Psoas muscle (tissue), 8 donors: ENCODE measurements around the gene RGCC. TPM values are rescaled to one million over a fixed set of nuclear protein-coding genes. Genes with fewer than 3 reads are reported as not detected.

Experiments used
- ATAC-seq, 4 donors: fragments of 200-7000 bp; cut with Tn5 transposase; one replicate each; pipeline ENCODE4 v1.9.1; 2020; ENCODE audit warnings: moderate library complexity in 3 of 4, mild to moderate bottlenecking in 2 of 4
- DNase-seq, 2 donors: peaks; one replicate each; pipeline ENCODE4 v3.0.0-alpha.2; 2020
- H3K27ac ChIP-seq: fragments of 200-600 bp; one replicate; pipeline ENCODE4 v1.8.0; 2022
- H3K27me3 ChIP-seq, 3 donors: fragments of 200-600 bp in 1 of 3; one replicate each; pipeline versions ENCODE4 v1.6.1 to v1.8.0; 2013 to 2022; ENCODE audit warnings: low read length in 2 of 3, mild to moderate bottlenecking in 2 of 3, moderate library complexity in 1 of 3; ENCODE audit not compliant: insufficient read depth in 3 of 3
- H3K36me3 ChIP-seq, 2 donors: fragments of 200-600 bp in 1 of 2; one replicate each; pipeline versions ENCODE4 v1.6.1 to v1.8.0; 2013 to 2022; ENCODE audit warnings: low read depth in 1 of 2, mild to moderate bottlenecking in 1 of 2, moderate library complexity in 1 of 2; ENCODE audit not compliant: insufficient read depth in 1 of 2
- H3K4me1 ChIP-seq: fragments of 200-600 bp; one replicate; pipeline ENCODE4 v1.8.0; 2022
- H3K4me3 ChIP-seq: fragments of 200-600 bp; one replicate; pipeline ENCODE4 v1.8.0; 2022; ENCODE audit warnings: mild to moderate bottlenecking
- H3K9me3 ChIP-seq: fragments of 200-600 bp; one replicate; pipeline ENCODE4 v1.8.0; 2022
- CTCF ChIP-seq: fragments of 200-600 bp; IDR thresholded peaks from one replicate; pipeline ENCODE4 v1.8.0; 2022; ENCODE audit warnings: antibody characterized with exemption
- WGBS, 3 donors: extraction: QIAGEN DNeasy Blood & Tissue Kit; methylation state at CpG; one replicate each; pipeline versions ENCODE4 v1.1.6 to v1.1.7; 2013; 5-methylcytosine and 5-hydroxymethylcytosine counted together
- intact Hi-C, 2 donors: fragments of 100-400 bp; cut with DNase I; formaldehyde crosslinking; loops; one replicate each; pipeline versions ENCODE4 v1.11.0 to v1.14.2; 2022
- polyA plus RNA-seq, 3 donors: library from polyadenylated mRNA; stranded (reverse); fragments of 200-250 nt; gene quantifications; one replicate each; pipeline ENCODE4 v1.2.3, GENCODE V29; 2013
- total RNA-seq, 4 donors: library from RNA; stranded (reverse); fragmentation: NEBNext Ultra II Directional in 2 of 4; extraction: Animal tissue kit (Norgen Biotek cat#: 25700) in 2 of 4; gene quantifications; one replicate each; pipeline versions ENCODE4 v1.2.1 to v1.2.4, GENCODE V29; 2021 to 2023
- donor health status: healthy with polysubstance abuse.
- donor health status: DM: no; HTN: no; CAD: no; lungs with moderate emphysema.
- donor health status: Bipolar disorder and iron deficiency.
- donor health status: healthy.
- donor health status: DM: yes; HTN: yes; CAD: no.
- donor health status: DM: no; HTN: no; CAD: no.
- donor health status: DM: no; HTN: no; CAD: no.
- donor health status: DM: yes; HTN: yes; CAD: no.

RGCC gene
- total and polyA plus RNA-seq, 7 donors: 10.1 to 35.1 (median 19.1) TPM

DNA sequence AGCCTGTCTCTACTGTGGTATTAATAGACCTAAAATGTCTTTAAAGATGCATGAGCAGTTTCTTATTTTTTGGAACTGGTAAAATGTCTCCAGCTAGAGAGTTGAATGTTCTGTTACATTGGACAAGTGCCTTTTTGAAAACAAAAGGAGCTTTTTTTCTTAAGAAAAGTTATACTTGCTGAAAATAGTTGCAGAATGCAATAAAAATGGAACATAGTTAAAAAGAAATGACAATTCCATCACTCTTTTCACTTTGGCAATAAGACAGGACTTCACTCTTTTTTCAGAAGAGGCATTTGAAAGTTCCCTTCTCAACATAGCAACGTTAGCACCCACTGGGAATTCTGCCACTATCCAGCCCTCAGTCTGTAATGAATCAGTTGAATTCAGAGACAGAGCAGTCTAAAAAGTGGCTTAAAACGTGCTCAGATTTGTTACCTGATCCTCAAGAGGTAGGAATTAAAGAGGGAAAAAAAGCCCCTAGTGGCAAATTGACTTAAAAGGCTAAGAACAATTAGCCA lies 10.1 kb downstream of the RGCC start:
- 10 to 19% (median 18%) methylated on average over 2 of the region's 2 CpGs for WGBS, 3 donors
- intact Hi-C loops: no loop called here
- DNase-seq: no peak
- ATAC-seq: no peak
- H3K4me3 ChIP-seq: no peak overlapping the region
- H3K36me3 ChIP-seq: peaks cover 0 to 22% of the 10 kb centered on the region in 2 donors
- no peak for TF ChIP-seq CTCF
- H3K27ac ChIP-seq: no peak overlapping the region
- H3K9me3 ChIP-seq: no peaks in the 10 kb centered on the region
- no peaks in the 10 kb centered on the region for H3K4me1 ChIP-seq
- no peaks in the 10 kb centered on the region for H3K27me3 ChIP-seq

GRCh38 chr13:41468631-41469030 lies 11.3 kb downstream of the RGCC start:
- WGBS, 3 donors: 94 to 98% (median 97%) methylated on average over 2 of the region's 2 CpGs
- TF ChIP-seq CTCF: no peak
- ATAC-seq: no peak
- intact Hi-C loops: no loop called here
- no peak for DNase-seq
- Histone ChIP-seq H3K27ac (no peak overlapping the region), H3K4me3 (no peak overlapping the region), H3K27me3 (no peaks in the 10 kb centered on the region), H3K36me3 (peaks cover 0 to 22% of the 10 kb centered on the region in 2 donors), H3K9me3 (no peaks in the 10 kb centered on the region), H3K4me1 (no peaks in the 10 kb centered on the region)

DNA sequence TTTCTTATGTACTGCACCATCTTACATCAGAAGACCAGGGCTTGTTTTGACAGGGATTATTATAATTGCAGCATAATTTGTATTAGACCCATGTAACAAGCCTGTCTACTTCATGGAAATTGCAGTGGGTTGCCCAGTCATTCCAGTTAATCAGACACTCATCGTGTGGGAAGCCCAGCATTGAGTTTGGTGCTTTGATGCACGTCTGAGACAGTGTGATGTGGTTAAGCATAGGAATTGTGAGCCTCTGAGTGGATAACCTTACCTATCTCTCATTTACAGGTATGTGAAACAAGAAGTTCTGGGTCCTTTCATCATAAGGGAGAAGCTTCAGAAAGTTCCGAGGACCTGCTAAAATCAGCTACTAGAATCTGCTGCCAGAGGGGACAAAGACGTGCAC lies 12.8 kb downstream of the RGCC start:
- Histone ChIP-seq H3K36me3 (peaks cover 0 to 22% of the 10 kb centered on the region in 2 donors), H3K4me3 (no peak overlapping the region), H3K27me3 (no peaks in the 10 kb centered on the region), H3K9me3 (no peaks in the 10 kb centered on the region), H3K4me1 (no peaks in the 10 kb centered on the region), H3K27ac (no peak overlapping the region)
- ATAC-seq (no peak), DNase-seq (no peak)
- WGBS, 3 donors: 77 to 79% (median 78%) methylated on average over 4 of the region's 4 CpGs
- intact Hi-C loops: no loop called here
- no peak for TF ChIP-seq CTCF

DNA sequence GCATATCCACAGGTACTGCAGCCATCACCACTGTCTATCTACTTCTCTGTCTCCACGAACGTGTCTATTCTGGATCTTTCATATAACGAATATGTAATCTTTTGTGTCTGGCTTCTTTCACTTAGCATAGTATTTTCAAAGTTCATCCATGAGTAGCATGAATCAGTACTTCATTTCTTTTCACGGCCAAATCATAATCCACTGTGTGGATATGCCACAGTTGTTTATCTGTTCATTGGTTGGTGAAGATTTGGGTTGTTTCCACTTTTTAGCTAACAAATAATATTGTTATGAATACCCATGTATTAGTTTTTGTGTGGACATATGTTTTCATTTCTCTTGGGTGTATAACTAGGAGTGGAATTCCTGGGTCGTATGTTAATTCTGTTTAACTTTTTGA lies 14.4 kb downstream of the RGCC start:
- intact Hi-C loops: no loop called here
- ATAC-seq (no peak), DNase-seq (no peak)
- H3K4me1 ChIP-seq: no peaks in the 10 kb centered on the region
- no peak overlapping the region for H3K4me3 ChIP-seq
- peaks cover 0 to 22% of the 10 kb centered on the region in 2 donors for H3K36me3 ChIP-seq
- WGBS, 3 donors: 73 to 79% (median 74%) methylated on average over 5 of the region's 5 CpGs
- H3K27me3 ChIP-seq: no peaks in the 10 kb centered on the region
- no peaks in the 10 kb centered on the region for H3K9me3 ChIP-seq
- TF ChIP-seq CTCF: no peak
- no peak overlapping the region for H3K27ac ChIP-seq

- ATAC-seq: no peak
- H3K27ac ChIP-seq: no peak overlapping the region
- no peaks in the 10 kb centered on the region for H3K9me3 ChIP-seq
- no peaks in the 10 kb centered on the region for H3K27me3 ChIP-seq
- WGBS, 3 donors: 72 to 83% (median 83%) methylated on average over 2 of the region's 2 CpGs
- H3K4me1 ChIP-seq: no peaks in the 10 kb centered on the region
- intact Hi-C loops: no loop called here
- DNase-seq: no peak
- TF ChIP-seq CTCF: no peak
- no peaks in the 10 kb centered on the region for H3K36me3 ChIP-seq
- H3K4me3 ChIP-seq: no peak overlapping the region
Measured at GRCh38 chr13:41487222-41487621, 29.9 kb downstream of the RGCC start.
